Activated CD4-positive, alpha-beta T cell treated with anti-CD3 and anti-CD28 coated beads, Interleukin-2, amount 50 U/mL, for 24 hours (primary cell): ENCODE results near the gene HHAT.

ENCODE experiments used
- DNase-seq, 2 donors: peaks; one replicate each; pipeline ENCODE4 v3.0.0-alpha.2; 2020; ENCODE audit warnings: low read depth in 1 of 2, low spot score in 1 of 2

HHAT gene

GRCh38 chr1:210705086-210705485 lies 376.4 kb downstream of the HHAT start:
- DNase-seq = no peak

GRCh38 chr1:210706246-210706645 lies 377.5 kb downstream of the HHAT start:
- DNase-seq = no peak

- DNase-seq = no peak
Measured at GRCh38 chr1:210707300-210708240, 378.9 kb downstream of the HHAT start.

- no peak for DNase-seq
Measured at GRCh38 chr1:210709701-210710100, 381.0 kb downstream of the HHAT start.

GRCh38 chr1:210711825-210712612 lies 383.3 kb downstream of the HHAT start:
- no peak for DNase-seq

- no peak for DNase-seq
Measured at GRCh38 chr1:210715072-210715471, 386.4 kb downstream of the HHAT start.

- DNase-seq = no peak
Measured at GRCh38 chr1:210722410-210723081, 393.8 kb downstream of the HHAT start.

- DNase-seq = no peak
Measured at GRCh38 chr1:210723646-210724045, 394.9 kb downstream of the HHAT start.

- DNase-seq = no peak
Measured at GRCh38 chr1:210724768-210725167, 396.1 kb downstream of the HHAT start.
